Loucy (cell line): ENCODE data around the gene EFCAB12.

ENCODE experiments used
- H2AFZ ChIP-seq: fragments of 200-600 bp; sonication (generic); 2 replicates; pipeline ENCODE4 v1.6.0; 2016; ENCODE audit warnings: antibody characterized with exemption, mild to moderate bottlenecking, low read length, moderate library complexity
- H3F3A ChIP-seq: fragments of 200-600 bp; 2 replicates; pipeline ENCODE4 v1.6.0; 2016; ENCODE audit warnings: antibody characterized with exemption, low read depth, mild to moderate bottlenecking
- H3K27me3 ChIP-seq: fragments of 200-600 bp; sonication (generic); 2 replicates; pipeline ENCODE4 v1.6.1; 2014; ENCODE audit warnings: low read length, mild to moderate bottlenecking; ENCODE audit not compliant: insufficient read depth, poor library complexity, severe bottlenecking
- H3K36me3 ChIP-seq: fragments of 200-600 bp; sonication (generic); 2 replicates; pipeline ENCODE4 v1.6.1; 2016; ENCODE audit warnings: low read length; ENCODE audit not compliant: insufficient read depth
- H3K4me1 ChIP-seq: fragments of 200-600 bp; sonication (generic); 2 replicates; pipeline ENCODE4 v1.5.1; 2014; ENCODE audit warnings: low read length, mild to moderate bottlenecking; ENCODE audit not compliant: insufficient read depth, poor library complexity, severe bottlenecking
- H3K4me2 ChIP-seq: fragments of 200-600 bp; sonication (generic); 2 replicates; pipeline ENCODE4 v1.6.0; 2014; ENCODE audit warnings: antibody characterized with exemption, low read length, low read depth, mild to moderate bottlenecking; ENCODE audit not compliant: poor library complexity, severe bottlenecking
- H3K4me3 ChIP-seq: fragments of 200-600 bp; sonication (generic); 2 replicates; pipeline ENCODE4 v1.5.1; 2014; ENCODE audit warnings: low read length, mild to moderate bottlenecking, mixed read lengths; ENCODE audit not compliant: poor library complexity, severe bottlenecking
- H3K79me2 ChIP-seq: fragments of 200-600 bp; sonication (generic); 2 replicates; pipeline ENCODE4 v1.6.1; 2014; ENCODE audit warnings: low read length; ENCODE audit not compliant: insufficient read depth
- H3K9ac ChIP-seq: fragments of 200-600 bp; sonication (generic); 2 replicates; pipeline ENCODE4 v1.6.0; 2014; ENCODE audit warnings: mild to moderate bottlenecking, low read depth, low read length, moderate library complexity; ENCODE audit not compliant: poor library complexity, severe bottlenecking
- H3K9me2 ChIP-seq: fragments of 200-600 bp; sonication (generic); replicated peaks from 2 replicates; pipeline ENCODE4 v1.6.1; 2016; ENCODE audit warnings: low read depth, low read length, mixed read lengths
- H3K9me3 ChIP-seq: fragments of 200-600 bp; sonication (generic); 2 replicates; pipeline ENCODE4 v1.6.1; 2014; ENCODE audit warnings: mild to moderate bottlenecking, antibody characterized with exemption, low read length, low read depth; ENCODE audit not compliant: insufficient read depth
- H4K20me1 ChIP-seq: fragments of 200-600 bp; sonication (generic); 2 replicates; pipeline ENCODE4 v1.6.0; 2014; ENCODE audit warnings: antibody characterized with exemption, low read length, mild to moderate bottlenecking; ENCODE audit not compliant: insufficient read depth, poor library complexity, severe bottlenecking
- CTCF ChIP-seq: fragments of 200-600 bp; sonication (generic); conservative IDR thresholded peaks from 2 replicates; pipeline ENCODE4 v1.5.1; 2014; ENCODE audit warnings: mild to moderate bottlenecking, antibody characterized with exemption, low read length
- EZH2phosphoT487 ChIP-seq: fragments of 200-600 bp; IDR thresholded peaks from 2 replicates; pipeline ENCODE4 v1.6.1; 2018; ENCODE audit warnings: antibody characterized with exemption, mild to moderate bottlenecking, moderate library complexity, borderline replicate concordance

EFCAB12 gene

DNA sequence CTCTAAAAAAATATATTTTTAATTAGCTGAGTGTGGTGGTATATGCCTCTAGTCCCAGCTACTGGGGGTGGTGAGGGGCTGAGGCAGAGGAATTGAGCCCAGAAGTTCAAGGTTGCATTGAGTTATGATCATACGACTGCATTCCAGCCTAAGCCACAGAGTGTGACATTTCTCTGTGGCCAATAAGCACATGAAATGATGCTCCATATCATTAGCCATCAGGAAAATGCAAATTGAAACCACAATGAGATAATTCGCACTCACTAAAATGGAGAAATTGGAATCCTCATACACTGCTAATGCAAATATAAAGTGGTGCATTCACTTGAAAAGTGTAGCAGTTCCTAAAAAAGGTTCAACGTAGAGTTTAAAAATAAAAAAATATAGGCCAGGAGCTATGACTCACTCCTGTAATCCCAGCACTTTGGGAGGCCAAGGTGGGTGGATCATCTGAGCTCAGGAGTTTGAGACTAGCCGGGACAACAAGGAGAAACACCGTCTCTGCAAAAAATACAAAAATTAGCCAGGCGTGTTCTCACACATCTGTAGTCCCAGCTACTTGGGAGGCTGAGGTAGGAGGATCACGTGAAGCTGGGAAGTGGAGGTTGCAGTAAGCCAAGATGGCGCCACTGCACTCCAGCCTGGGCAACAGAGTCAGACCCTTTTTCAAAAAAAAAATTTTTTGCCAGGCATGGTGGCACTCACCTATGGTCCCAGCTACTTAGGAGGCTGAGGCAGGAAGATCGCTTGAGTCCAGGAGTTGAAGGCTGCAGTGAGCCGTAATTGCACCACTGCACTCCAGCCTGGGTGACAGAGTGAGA lies 46.8 kb upstream of the EFCAB12 start:
- H3K36me3 ChIP-seq, result peaks cover 26% of the 10 kb centered on the region; the same call in 1 of the 2 replicates
- H3K9me3 ChIP-seq, result no peaks in the 10 kb centered on the region
- no peaks in the 10 kb centered on the region for H3K9me2 ChIP-seq
- no peak for TF ChIP-seq EZH2phosphoT487
- TF ChIP-seq CTCF, result no peak
- no peaks in the 10 kb centered on the region for H3K27me3 ChIP-seq
- H3K4me2 ChIP-seq, result no peak overlapping the region
- H2AFZ ChIP-seq, result no peak overlapping the region
- H3K9ac ChIP-seq, result no peak overlapping the region
- H3K79me2 ChIP-seq, result no peaks in the 10 kb centered on the region
- no peaks in the 10 kb centered on the region for H4K20me1 ChIP-seq
- peaks cover 7% of the 10 kb centered on the region for H3K4me1 ChIP-seq
- no peak overlapping the region for H3K4me3 ChIP-seq
- no peaks in the 10 kb centered on the region for H3F3A ChIP-seq

DNA sequence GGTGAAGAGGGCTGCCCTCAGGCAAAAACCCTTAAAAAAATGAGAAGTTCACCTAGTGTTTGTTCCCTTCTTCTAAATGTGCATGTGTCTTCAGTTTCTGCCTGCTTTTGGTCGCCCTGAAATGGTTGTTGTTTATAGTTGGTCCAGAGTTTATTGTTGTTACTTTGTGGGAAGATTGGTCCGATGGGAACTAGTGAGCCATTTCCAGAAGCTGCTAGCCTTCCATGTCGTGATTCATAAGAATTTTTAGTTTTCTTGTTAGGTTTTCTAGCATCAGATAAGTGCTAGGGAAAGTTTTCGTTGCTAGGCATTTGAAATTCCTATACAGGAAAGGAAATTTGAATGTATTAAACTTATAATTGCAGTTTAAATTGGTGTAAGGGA lies 45.3 kb upstream of the EFCAB12 start:
- H2AFZ ChIP-seq, result no peak overlapping the region
- H3K79me2 ChIP-seq, result no peaks in the 10 kb centered on the region
- peaks cover 17% of the 10 kb centered on the region; the same call in 1 of the 2 replicates for H3K36me3 ChIP-seq
- H3K9me3 ChIP-seq, result no peaks in the 10 kb centered on the region
- H3K4me2 ChIP-seq, result no peak overlapping the region
- H3K4me3 ChIP-seq, result no peak overlapping the region
- no peaks in the 10 kb centered on the region for H3K9me2 ChIP-seq
- H3K27me3 ChIP-seq, result no peaks in the 10 kb centered on the region
- peaks cover 17% of the 10 kb centered on the region for H3K4me1 ChIP-seq
- no peaks in the 10 kb centered on the region for H4K20me1 ChIP-seq
- H3K9ac ChIP-seq, result no peak overlapping the region
- TF ChIP-seq EZH2phosphoT487, result no peak
- no peak for TF ChIP-seq CTCF
- no peaks in the 10 kb centered on the region for H3F3A ChIP-seq

DNA sequence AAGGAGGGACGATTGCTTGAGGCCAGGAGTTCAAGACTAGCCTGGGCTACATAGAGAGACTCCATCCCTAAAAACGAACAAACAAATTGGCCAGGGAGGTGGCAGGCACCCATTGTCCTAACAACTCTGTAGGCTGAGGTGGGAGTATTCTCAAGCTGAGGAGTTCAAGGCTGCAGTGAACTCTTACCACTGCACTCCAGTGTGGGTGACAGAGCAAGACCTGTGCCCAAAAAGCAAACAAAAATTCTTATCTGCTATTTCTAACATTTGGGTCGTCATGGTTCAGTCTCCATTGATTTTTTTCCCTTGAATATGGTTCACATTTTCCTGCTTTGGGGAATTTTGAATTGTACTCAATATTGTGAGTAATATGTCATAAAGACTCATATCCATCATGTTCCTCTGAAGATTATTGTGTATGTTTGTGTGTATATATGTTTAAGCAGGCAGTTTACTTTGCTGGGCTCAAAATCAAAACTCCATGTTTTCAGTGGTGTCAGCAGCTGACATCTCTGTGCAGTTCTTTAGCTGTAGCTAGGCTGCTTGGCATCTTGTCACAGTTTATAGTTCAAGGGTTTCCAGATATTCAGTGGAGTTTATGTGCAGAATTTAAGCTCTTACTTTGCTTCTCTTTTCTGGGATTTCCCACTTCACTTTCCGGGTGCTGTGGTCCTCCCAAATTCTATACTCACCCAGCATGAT lies 44.8 kb upstream of the EFCAB12 start:
- no peaks in the 10 kb centered on the region for H3K79me2 ChIP-seq
- H2AFZ ChIP-seq, result no peak overlapping the region
- H3K4me2 ChIP-seq, result no peak overlapping the region
- no peaks in the 10 kb centered on the region for H3K27me3 ChIP-seq
- TF ChIP-seq EZH2phosphoT487 (no peak), CTCF (no peak)
- no peaks in the 10 kb centered on the region for H3K9me3 ChIP-seq
- H3K4me1 ChIP-seq, result peaks cover 19% of the 10 kb centered on the region
- H3F3A ChIP-seq, result no peaks in the 10 kb centered on the region
- no peaks in the 10 kb centered on the region for H3K9me2 ChIP-seq
- H3K9ac ChIP-seq, result no peak overlapping the region
- no peaks in the 10 kb centered on the region for H4K20me1 ChIP-seq
- no peak overlapping the region for H3K4me3 ChIP-seq
- peaks cover 16% of the 10 kb centered on the region; the same call in 1 of the 2 replicates for H3K36me3 ChIP-seq
